K562 (cell line): ENCODE measurements around the gene SOD1. TPM values are rescaled to one million over a fixed set of nuclear protein-coding genes. Genes with fewer than 3 reads are reported as not detected.

Experiments
- ATAC-seq: fragments of 200-7000 bp; cut with Tn5 transposase; 3 replicates; pipeline ENCODE4 v1.9.1; 2020; ENCODE audit warnings: moderate library complexity
- BruUV-seq: library from RNA; stranded (reverse); fragments of 400-500 nt; replicated peaks from 2 replicates; lab custom pipeline; 2021; lab: Mats Ljungman, UMichigan
- CTCF ChIA-PET: fragments of 300-600 bp; formaldehyde crosslinking; extraction: SDS; loops from one replicate; lab custom pipeline; 2021; ENCODE audit warnings: low intra/inter-chr PET ratio; lab: Yijun Ruan, JAX
- POLR2A ChIA-PET: fragments of 300-600, 350-650 bp; sonication (Branson Sonifier 250); formaldehyde crosslinking; extraction: SDS; loops from one replicate; lab custom pipeline; 2021; ENCODE audit warnings: antibody characterized with exemption, inconsistent platforms; lab: Yijun Ruan, JAX
- DNase-seq, 4 experiments: peaks; one replicate each; pipeline versions ENCODE4 v3.0.0 to v3.0.0-alpha.2; 2011 to 2018; ENCODE audit warnings: low spot score in 3 of 4, mixed read lengths in 3 of 4; ENCODE audit errors: extremely low read depth in 1 of 4
- FAIRE-seq: peaks from 2 replicates; lab custom pipeline; 2011; peaks lifted over from hg19 to GRCh38; lab: Jason Lieb, UNC
- H2AFZ ChIP-seq: 2 replicates; pipeline ENCODE4 v1.6.0; 2011; ENCODE audit warnings: low read depth, low read length, control low read depth, inconsistent platforms
- H3K27ac ChIP-seq: fragments of 200-600 bp; 3 replicates; pipeline ENCODE4 v1.8.0; 2011; ENCODE audit warnings: low read depth, mild to moderate bottlenecking, control low read depth, inconsistent platforms, low read length, moderate library complexity, mixed read lengths; ENCODE audit errors: extremely low read depth
- H3K27me3 ChIP-seq, 2 experiments: fragments of 300-600 bp in 1 of 2; 2 replicates in 1 of 2; 3 replicates in 1 of 2; pipeline versions ENCODE4 v1.6.0 to v1.8.0; 2011; ENCODE audit warnings: inconsistent platforms in 2 of 2, low read length in 2 of 2, mild to moderate bottlenecking in 1 of 2, mixed read lengths in 1 of 2, moderate library complexity in 1 of 2; ENCODE audit not compliant: control insufficient read depth in 2 of 2, insufficient read depth in 2 of 2
- H3K36me3 ChIP-seq: fragments of 300-600 bp; 3 replicates; pipeline ENCODE4 v1.8.0; 2011; ENCODE audit warnings: mild to moderate bottlenecking, low read length, inconsistent platforms; ENCODE audit not compliant: control insufficient read depth, insufficient read depth
- H3K4me1 ChIP-seq, 2 experiments: fragments of 200-600 bp in 1 of 2; replicated peaks in 1 of 2; 2 replicates in 1 of 2; 3 replicates in 1 of 2; pipeline versions ENCODE4 v1.5.1 to v1.8.0; 2011; ENCODE audit warnings: inconsistent platforms in 2 of 2, low read length in 2 of 2, mild to moderate bottlenecking in 1 of 2, mixed read lengths in 1 of 2, moderate library complexity in 1 of 2; ENCODE audit not compliant: control insufficient read depth in 2 of 2, insufficient read depth in 2 of 2
- H3K4me2 ChIP-seq: 2 replicates; pipeline ENCODE4 v1.6.1; 2011; ENCODE audit warnings: low read length, control low read depth, inconsistent platforms, mixed read lengths; ENCODE audit not compliant: insufficient read depth
- H3K4me3 ChIP-seq: fragments of 200-600 bp; sonication (generic), shearing (Covaris generic); 2 replicates; pipeline ENCODE4 v1.5.1; 2016; ENCODE audit warnings: control low read depth, inconsistent platforms
- H3K79me2 ChIP-seq: fragments of 200-600 bp; 3 replicates; pipeline ENCODE4 v1.8.0; 2011; ENCODE audit warnings: low read length, inconsistent platforms; ENCODE audit not compliant: control insufficient read depth, insufficient read depth
- H3K9ac ChIP-seq, 2 experiments: 2 replicates each; pipeline versions ENCODE4 v1.6.0 to v1.6.1; 2011; ENCODE audit warnings: low read depth in 2 of 2, low read length in 2 of 2, control low read depth in 1 of 2, inconsistent platforms in 1 of 2, mild to moderate bottlenecking in 1 of 2, mixed read lengths in 1 of 2; ENCODE audit not compliant: insufficient read depth in 1 of 2
- H3K9me1 ChIP-seq: one replicate; pipeline ENCODE4 v1.6.0; 2011; ENCODE audit warnings: inconsistent platforms, mild to moderate bottlenecking, low read length, moderate library complexity; ENCODE audit not compliant: control insufficient read depth, insufficient read depth
- H3K9me3 ChIP-seq: replicated peaks from 2 replicates; pipeline ENCODE4 v1.5.1; 2011; ENCODE audit warnings: low read depth, low read length, inconsistent platforms; ENCODE audit not compliant: control insufficient read depth, insufficient read depth
- H4K20me1 ChIP-seq: replicated peaks from 2 replicates; pipeline ENCODE4 v1.6.1; 2011; ENCODE audit warnings: low read length, inconsistent platforms, mixed read lengths; ENCODE audit not compliant: control insufficient read depth, insufficient read depth
- ARNT ChIP-seq, 2 experiments: fragments of 450-650 bp; IDR thresholded peaks; 2 replicates each; pipeline ENCODE4 v1.6.1; 2016; ENCODE audit warnings: mild to moderate bottlenecking in 1 of 2
- BMI1 ChIP-seq: fragments of 150-350 bp; IDR thresholded peaks from 2 replicates; pipeline ENCODE4 v1.6.1; 2014; ENCODE audit warnings: low read length
- BRCA1 ChIP-seq, 2 experiments: fragments of 450-650 bp in 1 of 2; sonication (generic) in 1 of 2; formaldehyde crosslinking in 1 of 2; IDR thresholded peaks; 2 replicates each; pipeline versions ENCODE4 v1.5.0 to v1.6.1; 2017 to 2020; ENCODE audit warnings: mild to moderate bottlenecking in 1 of 2, missing genetic modification reagents in 1 of 2
- CBFA2T2 ChIP-seq: fragments of 450-650 bp; conservative IDR thresholded peaks from 2 replicates; pipeline ENCODE4 v1.6.1; 2017; ENCODE audit warnings: mild to moderate bottlenecking
- ETS2 ChIP-seq: IDR thresholded peaks from 2 replicates; pipeline ENCODE4 v1.6.1; 2016; ENCODE audit warnings: borderline replicate concordance, missing genetic modification characterization, mild to moderate bottlenecking, moderate library complexity, missing compliant biosample characterization; ENCODE audit not compliant: poor library complexity, severe bottlenecking
- ILK ChIP-seq: fragments of 450-650 bp; IDR thresholded peaks from 2 replicates; pipeline ENCODE4 v1.6.1; 2016; ENCODE audit warnings: missing genetic modification characterization, low read depth, mild to moderate bottlenecking, missing compliant biosample characterization, moderate library complexity, borderline replicate concordance
- JUNB ChIP-seq: fragments of 450-650 bp; formaldehyde crosslinking; conservative IDR thresholded peaks from 2 replicates; pipeline ENCODE4 v1.4.0; 2020; ENCODE audit warnings: mild to moderate bottlenecking
- KDM5B ChIP-seq: fragments of 200-600 bp; sonication (generic); IDR thresholded peaks from 2 replicates; pipeline ENCODE4 v1.6.1; 2012; ENCODE audit warnings: low read depth, mild to moderate bottlenecking, moderate library complexity, low read length, control low read depth, inconsistent platforms; ENCODE audit not compliant: insufficient replicate concordance
- MTF1 ChIP-seq: fragments of 250-450 bp; sonication (Bioruptor Pico); IDR thresholded peaks from 2 replicates; pipeline ENCODE4 v1.9.0; 2021; ENCODE audit warnings: moderate library complexity, mild to moderate bottlenecking, inconsistent platforms, borderline replicate concordance
- NFYB ChIP-seq: IDR thresholded peaks from 2 replicates; pipeline ENCODE4 v1.6.1; 2011; ENCODE audit warnings: mild to moderate bottlenecking, moderate library complexity; ENCODE audit not compliant: insufficient read length; ENCODE audit errors: extremely low read depth
- NR2C1 ChIP-seq, 2 experiments: fragments of 450-650 bp; IDR thresholded peaks; 2 replicates each; pipeline ENCODE4 v1.6.1; 2017; ENCODE audit warnings: mild to moderate bottlenecking in 2 of 2, antibody characterized with exemption in 1 of 2, inconsistent platforms in 1 of 2, missing compliant biosample characterization in 1 of 2, missing genetic modification characterization in 1 of 2
- POLR2B ChIP-seq: fragments of 450-650 bp; IDR thresholded peaks from 2 replicates; pipeline ENCODE4 v1.6.1; 2018; ENCODE audit warnings: low read depth; ENCODE audit not compliant: partially characterized antibody
- RFX5 ChIP-seq: IDR thresholded peaks from 2 replicates; pipeline ENCODE4 v1.6.1; 2011; ENCODE audit warnings: low read depth, mild to moderate bottlenecking, improper control_type of control experiment, low read length
- SPI1 ChIP-seq: IDR thresholded peaks from 2 replicates; pipeline ENCODE4 v1.6.1; 2011; ENCODE audit warnings: low read depth, low read length, control low read depth, borderline replicate concordance
- SRSF3 ChIP-seq: fragments of 200-400 bp; formaldehyde crosslinking; IDR thresholded peaks from 2 replicates; pipeline ENCODE4 v1.6.1; 2016; ENCODE audit warnings: mild to moderate bottlenecking, low read length, moderate library complexity; ENCODE audit not compliant: insufficient read depth
- SRSF7 ChIP-seq: fragments of 200-400 bp; formaldehyde crosslinking; optimal IDR thresholded peaks from 2 replicates; pipeline ENCODE3; 2017; ENCODE audit warnings: mild to moderate bottlenecking, low read depth, low read length
- XRCC5 ChIP-seq: fragments of 200-400 bp; formaldehyde crosslinking; IDR thresholded peaks from 2 replicates; pipeline ENCODE4 v1.6.1; 2017; ENCODE audit warnings: low read depth, mild to moderate bottlenecking, low read length
- ZFP36 ChIP-seq: fragments of 150-350 bp; IDR thresholded peaks from 2 replicates; pipeline ENCODE4 v1.6.1; 2018; ENCODE audit warnings: low read length, low read depth; ENCODE audit not compliant: partially characterized antibody
- ZFPM2 ChIP-seq: fragments of 250-450 bp; sonication (Bioruptor Pico); IDR thresholded peaks from 2 replicates; pipeline ENCODE4 v1.5.1; 2022; ENCODE audit warnings: mild to moderate bottlenecking
- ZNF23 ChIP-seq: fragments of 250-450 bp; sonication (Bioruptor Pico); IDR thresholded peaks from 2 replicates; pipeline ENCODE4 v1.4.0; 2020; ENCODE audit warnings: mild to moderate bottlenecking
- ZNF551 ChIP-seq: fragments of 250-450 bp; sonication (Bioruptor Pico); IDR thresholded peaks from 2 replicates; pipeline ENCODE4 v1.5.0; 2021; ENCODE audit warnings: mild to moderate bottlenecking, moderate library complexity
- ZNF695 ChIP-seq: fragments of 450-650 bp; formaldehyde crosslinking; IDR thresholded peaks from 2 replicates; pipeline ENCODE4 v1.4.0; 2020; ENCODE audit warnings: mild to moderate bottlenecking, moderate library complexity
- ZNF780A ChIP-seq: fragments of 250-450 bp; sonication (Bioruptor Pico); IDR thresholded peaks from 2 replicates; pipeline ENCODE4 v1.5.0; 2021; ENCODE audit warnings: mild to moderate bottlenecking
- WGBS: fragments of 100-300 bp; shearing (Covaris generic); methylation state at CpG from one replicate; pipeline ENCODE4 v1.1.6; 2016; ENCODE audit warnings: low coverage, mixed read lengths; ENCODE audit not compliant: insufficient coverage; ENCODE audit errors: missing lambda C conversion rate; 5-methylcytosine and 5-hydroxymethylcytosine counted together
- in situ Hi-C: fragments of 300-500 bp; cut with MboI; formaldehyde crosslinking; loops from 4 replicates; pipeline ENCODE4 v1.15.0; 2018; ENCODE audit warnings: inconsistent platforms, mixed read lengths
- intact Hi-C: fragments of 100-400 bp; cut with micrococcal nuclease; formaldehyde crosslinking; loops from 2 replicates; pipeline ENCODE4 v1.14.2; 2022
- polyA plus RNA-seq, 8 experiments: library from polyadenylated mRNA; depleted of rRNA in 4 of 8; stranded (reverse) in 5 of 8; unstranded in 3 of 8; fragments of >200 nt; fragmentation: Nextera tagmentation in 2 of 8; fragmentation: Illumina TruSeq in 1 of 8; extraction: Ambion mirVana in 2 of 8; extraction: Trizol in 1 of 8; gene quantifications; 2 replicates each; pipeline versions ENCODE4 v1.2.1 to v1.2.3, GENCODE V29; 2011 to 2014; ENCODE audit warnings: inconsistent platforms in 1 of 8, missing spikeins in 1 of 8
- total RNA-seq, 7 experiments: library from RNA; depleted of rRNA in 6 of 7; stranded (reverse); fragments of >200 nt in 6 of 7; fragmentation: Illumina TruSeq in 2 of 7; extraction: Trizol in 2 of 7; gene quantifications; 2 replicates each; pipeline versions ENCODE4 v1.2.1 to v1.2.3, GENCODE V29; 2011 to 2021; ENCODE audit warnings: low replicate concordance in 1 of 7
- TF ChIP-seq, protein P1 (sequence below): fragments of 450-650 bp; formaldehyde crosslinking; IDR thresholded peaks from 2 replicates; pipeline ENCODE4 v1.4.0; 2020; ENCODE audit warnings: mild to moderate bottlenecking
- TF ChIP-seq, protein P2 (sequence below): fragments of 250-450 bp; sonication (Bioruptor Pico); IDR thresholded peaks from 2 replicates; pipeline ENCODE4 v1.6.1; 2021; ENCODE audit warnings: mild to moderate bottlenecking

SOD1 gene
- total and polyA plus RNA-seq, 9 of the 15 experiments (the other 6 are each of a cell fraction or from before 2014, with no cell fraction given): 452 to 1,409 (median 633) TPM

DNA sequence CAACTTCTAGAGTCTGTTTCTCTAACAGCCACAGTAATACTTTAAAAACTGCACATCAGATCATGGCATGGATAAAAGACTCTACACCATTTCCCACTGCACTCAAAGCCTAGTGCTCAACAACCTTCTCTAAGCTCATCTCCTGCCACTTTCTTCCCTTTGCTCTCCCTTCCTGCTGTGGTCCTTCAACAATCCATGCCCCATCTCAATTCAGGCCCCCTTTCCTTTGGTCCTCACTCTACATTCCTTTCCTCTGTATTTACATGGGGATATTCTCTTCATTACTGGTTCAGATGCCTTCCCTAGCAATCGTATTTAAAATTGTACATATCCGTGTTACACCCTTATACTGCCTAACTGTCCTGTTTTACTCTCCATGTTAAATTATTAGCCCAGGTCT, 19.0 kb downstream of the SOD1 start:
- WGBS: 84% methylated on average over 2 of the region's 2 CpGs
- H3K79me2 ChIP-seq: peaks cover 9% of the 10 kb centered on the region; the same call in 2 of the 3 replicates
- intact Hi-C loops: no loop called here
- no peak for FAIRE-seq
- H3K36me3 ChIP-seq: peaks cover 77% of the 10 kb centered on the region
- no peaks in the 10 kb centered on the region for H3K9me1 ChIP-seq
- H3K4me1 ChIP-seq: no peaks in the 10 kb centered on the region; a peak in 1 of 5 replicates
- ATAC-seq: no peak
- no peaks in the 10 kb centered on the region for H3K27me3 ChIP-seq
- CTCF ChIA-PET: no interaction called here
- POLR2A ChIA-PET: interaction anchor here (0.7 to 1.0 kb wide), 3 partner anchors 8 to 18 kb away, joined by 3 read pairs; no protein-coding TSS in a partner anchor
- in situ Hi-C loops: no loop called here
- no peak overlapping the region for H2AFZ ChIP-seq
- H3K9ac ChIP-seq: no peak overlapping the region
- H4K20me1 ChIP-seq: no peaks in the 10 kb centered on the region
- H3K27ac ChIP-seq: no peak overlapping the region
- H3K4me2 ChIP-seq: no peak overlapping the region
- no peak for DNase-seq
- H3K4me3 ChIP-seq: no peak overlapping the region
- BruUV-seq: no TSS peak
- H3K9me3 ChIP-seq: no peaks in the 10 kb centered on the region
- TF ChIP-seq XRCC5 (no peak), ZNF23 (CRISPR knock-in tag) (no peak), ZNF780A (CRISPR knock-in tag) (no peak), SRSF7 (no peak), ZNF551 (CRISPR knock-in tag) (no peak), SRSF3 (no peak), JUNB (no peak), SPI1 (no peak), BMI1 (no peak), ILK (tag) (no peak), ARNT (IDR thresholded peaks at IDR 0.05) (no peak), CBFA2T2 (no peak), MTF1 (CRISPR knock-in tag) (no peak), RFX5 (no peak), ETS2 (tag) (no peak), BRCA1 (IDR thresholded peaks at IDR 0.05) (no peak), BRCA1 (CRISPR knock-in tag; IDR thresholded peaks at IDR 0.05) (no peak), ZFP36 (no peak), NFYB (no peak), POLR2B (peak; percentile 62), KDM5B (no peak), ZNF695 (no peak), ZFPM2 (CRISPR knock-in tag) (no peak), NR2C1 (IDR thresholded peaks at IDR 0.05) (no peak), NR2C1 (tag; IDR thresholded peaks at IDR 0.05) (no peak)
- TF ChIP-seq, protein P1, sequence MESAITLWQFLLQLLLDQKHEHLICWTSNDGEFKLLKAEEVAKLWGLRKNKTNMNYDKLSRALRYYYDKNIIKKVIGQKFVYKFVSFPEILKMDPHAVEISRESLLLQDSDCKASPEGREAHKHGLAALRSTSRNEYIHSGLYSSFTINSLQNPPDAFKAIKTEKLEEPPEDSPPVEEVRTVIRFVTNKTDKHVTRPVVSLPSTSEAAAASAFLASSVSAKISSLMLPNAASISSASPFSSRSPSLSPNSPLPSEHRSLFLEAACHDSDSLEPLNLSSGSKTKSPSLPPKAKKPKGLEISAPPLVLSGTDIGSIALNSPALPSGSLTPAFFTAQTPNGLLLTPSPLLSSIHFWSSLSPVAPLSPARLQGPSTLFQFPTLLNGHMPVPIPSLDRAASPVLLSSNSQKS (CRISPR knock-in tag): no peak
- TF ChIP-seq, protein P2, sequence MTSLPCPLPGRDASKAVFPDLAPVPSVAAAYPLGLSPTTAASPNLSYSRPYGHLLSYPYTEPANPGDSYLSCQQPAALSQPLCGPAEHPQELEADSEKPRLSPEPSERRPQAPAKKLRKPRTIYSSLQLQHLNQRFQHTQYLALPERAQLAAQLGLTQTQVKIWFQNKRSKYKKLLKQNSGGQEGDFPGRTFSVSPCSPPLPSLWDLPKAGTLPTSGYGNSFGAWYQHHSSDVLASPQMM (CRISPR knock-in tag): no peak
